GM23248 (cell line): ENCODE results near the gene GABBR2.

Experiments
- EZH2 ChIP-seq: fragments of 200-600 bp; sonication (generic); IDR thresholded peaks from 2 replicates; pipeline ENCODE4 v1.6.1; 2018; ENCODE audit warnings: antibody characterized with exemption, mild to moderate bottlenecking; ENCODE audit not compliant: insufficient read depth, poor library complexity, severe bottlenecking
- EZH2phosphoT487 ChIP-seq: fragments of 200-600 bp; sonication (generic); IDR thresholded peaks from 2 replicates; pipeline ENCODE4 v1.6.1; 2018; ENCODE audit warnings: antibody characterized with exemption, moderate library complexity, mild to moderate bottlenecking, low read depth; ENCODE audit not compliant: insufficient read depth

- TF ChIP-seq EZH2 (no peak), EZH2phosphoT487 (no peak)
These were observed 316.9 kb downstream of the GABBR2 start for GRCh38 chr9:98391867-98392266.
